GM21786 (cell line): ENCODE results near the gene RPRD1B.

Experiments used
- ATAC-seq: cut with Tn5 transposase; IDR thresholded peaks from one replicate; pipeline ENCODE4 v1.9.1; 2021; ENCODE audit not compliant: unreplicated experiment

RPRD1B gene

DNA sequence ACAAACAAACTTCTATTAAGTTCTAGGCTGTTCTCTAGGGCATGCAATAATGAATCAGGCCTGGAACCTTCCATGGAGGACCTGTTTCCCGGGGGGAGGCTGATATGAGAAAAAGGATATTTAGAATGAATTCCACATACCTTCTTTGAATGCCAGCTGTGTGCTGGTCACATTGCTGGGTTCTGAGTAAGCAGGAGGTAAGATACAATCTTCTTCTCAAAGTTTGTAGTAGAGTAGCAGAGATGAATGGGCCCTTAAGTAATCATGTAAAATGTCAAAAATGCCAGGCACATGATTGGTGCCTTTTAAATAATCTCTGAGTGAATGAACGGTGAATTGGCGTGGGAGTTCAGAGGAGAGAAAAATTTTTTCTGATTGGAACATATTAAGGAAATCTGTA, 84.1 kb downstream of the RPRD1B start:
- no peak for ATAC-seq

DNA sequence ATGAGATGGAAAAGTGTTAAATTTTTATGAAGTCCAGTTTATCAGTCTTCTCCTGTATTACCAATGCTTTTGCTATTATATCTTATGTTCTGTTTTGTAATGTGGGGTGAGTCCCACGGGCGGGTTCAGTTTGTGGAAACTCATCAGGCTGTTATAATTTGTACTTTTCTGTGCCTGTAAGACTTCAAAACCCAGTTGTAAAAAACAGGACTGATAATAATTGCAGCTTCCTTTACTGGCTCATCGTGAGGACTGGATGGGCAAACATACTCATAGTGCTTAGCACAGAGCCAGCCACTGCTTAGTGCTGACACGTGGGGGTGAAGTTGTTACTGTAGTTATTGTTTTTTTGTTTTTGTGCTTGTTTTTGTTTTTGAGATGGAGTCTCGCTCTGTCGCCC, 85.9 kb downstream of the RPRD1B start:
- no peak for ATAC-seq

DNA sequence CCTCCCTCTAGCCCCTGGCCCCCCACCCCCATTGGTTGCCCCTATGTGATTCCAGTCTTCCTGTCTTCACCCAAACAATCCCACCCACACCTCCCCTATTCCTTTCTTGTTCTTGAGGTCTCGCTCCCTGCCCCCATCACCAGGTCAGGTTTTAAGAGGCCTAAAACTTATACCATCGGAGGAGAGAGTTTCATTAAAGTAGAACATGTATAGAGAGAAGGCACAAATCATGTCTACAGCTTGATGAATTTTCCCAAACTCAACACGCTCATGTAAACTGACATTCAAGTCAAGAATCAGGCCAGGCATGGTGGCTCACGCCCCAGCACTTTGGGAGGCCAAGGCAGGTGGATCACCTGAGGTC, 87.1 kb downstream of the RPRD1B start:
- ATAC-seq = no peak

DNA sequence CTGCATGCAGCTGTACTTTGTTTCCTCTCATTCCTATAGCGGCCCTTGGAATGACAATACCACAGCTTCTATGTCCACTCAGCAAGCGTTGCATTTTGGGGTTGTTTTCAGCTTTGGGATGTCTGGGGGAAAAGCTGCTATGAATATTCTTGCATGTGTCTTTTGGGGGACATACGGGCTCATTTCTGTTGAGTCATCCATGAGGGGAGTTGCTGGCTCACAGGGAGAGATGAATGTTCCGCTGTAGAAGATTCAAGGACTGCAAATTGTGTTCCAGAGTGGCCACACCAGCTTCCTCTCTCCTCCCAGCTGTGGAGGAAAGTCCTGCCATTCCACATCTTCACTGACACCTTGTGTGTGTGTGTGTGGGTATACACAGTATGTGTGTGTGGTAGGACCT, 88.2 kb downstream of the RPRD1B start:
- no peak for ATAC-seq

DNA sequence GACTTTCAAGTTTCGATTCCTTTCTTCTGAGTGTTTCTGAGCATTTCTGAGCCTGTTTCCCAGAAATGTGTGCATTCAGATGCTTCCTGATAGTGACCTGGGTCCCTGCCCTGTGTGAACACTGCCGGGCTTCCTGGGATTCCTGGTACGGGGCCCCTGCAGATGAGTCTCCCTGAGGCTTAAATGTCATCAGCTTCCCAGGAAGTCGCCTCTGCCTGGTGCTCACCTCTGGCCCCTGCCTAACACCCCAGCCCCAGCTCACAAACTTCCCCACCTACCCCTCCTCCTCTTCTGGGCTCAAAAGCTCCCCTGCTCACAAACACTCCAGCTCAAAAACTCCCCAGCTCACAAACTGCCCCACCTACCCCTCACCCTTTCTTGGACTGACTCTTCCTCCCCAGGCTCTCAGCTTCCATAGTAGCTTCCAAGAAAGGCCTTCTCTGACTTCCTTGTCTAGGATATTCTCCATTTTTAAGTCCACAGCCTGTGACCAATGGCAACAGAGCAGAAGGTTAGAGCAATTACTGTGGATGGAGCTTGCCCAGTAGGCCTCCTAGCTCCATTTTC, 89.6 kb downstream of the RPRD1B start:
- no peak for ATAC-seq

DNA sequence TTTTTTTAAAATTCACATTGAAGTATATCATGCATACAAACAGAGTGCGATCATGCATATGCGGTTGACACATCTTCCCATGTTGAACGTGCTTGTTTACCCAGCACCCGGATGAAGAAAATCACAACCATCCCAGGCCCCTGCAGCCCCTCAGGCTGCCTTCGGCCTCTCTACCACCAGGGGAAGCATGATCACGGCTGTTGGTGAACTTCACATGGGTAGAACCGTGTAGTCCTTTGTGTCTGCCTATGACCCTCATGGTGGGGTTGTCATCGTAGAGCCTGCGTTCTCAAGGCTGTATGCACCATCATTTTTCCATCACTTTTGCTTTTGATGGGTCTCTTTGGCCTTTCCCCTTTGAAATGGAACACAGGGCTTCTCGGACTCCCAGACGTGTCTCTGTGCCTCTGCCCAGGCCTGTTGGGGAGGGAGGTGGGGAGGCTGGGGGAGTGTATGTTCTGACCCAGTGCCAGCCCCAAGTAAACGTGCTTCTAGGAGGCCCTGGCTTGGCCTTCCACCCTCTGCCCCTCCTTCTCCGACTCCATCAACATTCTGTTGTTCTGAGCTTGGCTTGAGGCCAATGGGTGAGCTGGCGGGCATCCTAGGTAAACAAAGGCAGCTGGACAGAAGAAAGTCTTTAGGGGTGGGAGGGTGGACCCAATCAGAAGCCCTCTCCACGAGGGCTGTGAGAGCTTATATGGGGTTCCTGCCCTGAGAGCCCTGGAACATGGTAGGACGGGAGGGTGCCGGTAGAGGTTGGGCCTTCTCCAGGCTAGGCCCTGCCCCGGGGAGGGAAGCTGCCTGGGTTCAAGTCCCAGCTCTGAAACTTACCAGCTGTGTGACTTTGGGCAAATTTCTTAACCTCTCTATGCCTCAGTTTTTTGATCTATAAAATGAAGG, 91.9 kb downstream of the RPRD1B start:
- ATAC-seq = no peak

DNA sequence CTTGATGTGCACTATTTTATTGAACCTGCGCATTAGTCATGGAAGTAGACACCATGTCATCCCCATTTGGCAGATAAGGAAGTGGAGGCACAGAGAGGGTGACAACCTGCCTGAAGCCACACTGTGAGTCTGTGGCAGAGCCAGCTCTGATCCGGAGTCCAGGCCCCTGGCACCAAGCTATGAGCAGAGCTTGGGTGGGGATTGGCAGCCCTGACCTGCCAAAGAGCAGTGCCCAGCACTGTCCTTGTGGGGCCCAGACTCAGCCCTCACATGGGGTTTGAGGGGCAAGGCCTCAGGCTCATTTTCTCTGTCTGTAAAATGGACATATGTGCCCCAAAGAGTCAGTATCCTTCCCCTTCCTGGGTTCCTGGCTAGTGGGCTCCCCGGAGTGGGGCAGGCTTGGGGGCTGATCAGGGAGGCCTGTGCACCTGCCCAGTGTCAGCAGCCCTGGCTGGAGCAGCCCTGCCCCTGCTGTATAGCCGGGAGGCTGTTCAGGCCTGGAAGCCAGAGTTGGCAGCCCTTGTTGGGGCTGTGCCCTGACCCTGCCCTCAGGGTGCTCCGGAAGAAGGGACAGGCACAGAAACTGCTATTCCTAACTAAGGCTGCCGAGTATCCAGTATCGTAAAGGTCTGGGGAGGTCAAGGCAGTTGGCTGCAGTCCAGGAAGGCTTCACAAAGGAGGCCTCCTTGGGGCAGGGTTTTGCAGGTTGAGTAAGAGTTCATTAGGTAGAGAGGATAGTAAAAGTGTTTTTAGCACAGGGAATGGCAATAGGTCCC, 92.8 kb downstream of the RPRD1B start:
- no peak for ATAC-seq

DNA sequence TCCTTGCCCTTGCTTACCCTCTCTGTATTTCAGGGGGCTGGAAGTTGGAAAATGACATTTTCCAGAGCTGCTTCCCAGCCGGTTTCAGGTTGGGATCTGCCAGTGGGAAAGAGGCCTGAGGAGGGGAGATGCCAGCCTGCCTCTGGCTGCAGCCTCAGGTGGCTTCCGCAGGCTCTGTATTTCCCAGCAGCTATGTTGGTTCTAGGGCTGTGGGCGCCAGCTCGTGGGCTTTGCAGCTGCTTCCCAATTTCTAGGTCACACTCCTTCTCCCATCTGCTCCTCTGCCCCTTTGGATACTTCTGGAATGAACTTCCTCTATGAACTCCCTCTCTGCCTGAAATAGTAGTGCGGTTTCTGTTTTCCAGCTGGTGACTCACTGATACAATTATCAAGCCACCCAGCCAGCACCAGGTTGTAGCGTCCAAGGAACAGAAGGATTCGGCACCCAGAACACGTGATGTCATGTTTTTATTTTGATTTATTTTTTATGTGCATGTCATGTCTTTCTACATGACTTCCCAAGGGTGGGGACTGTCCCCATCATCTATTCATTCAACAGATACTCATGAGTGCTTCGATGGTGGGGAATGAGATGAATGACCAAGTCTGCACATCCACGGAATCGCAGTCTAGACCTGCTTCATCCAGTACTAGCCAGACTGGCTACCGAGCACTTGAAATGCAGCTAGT, 93.5 kb downstream of the RPRD1B start:
- no peak for ATAC-seq

DNA sequence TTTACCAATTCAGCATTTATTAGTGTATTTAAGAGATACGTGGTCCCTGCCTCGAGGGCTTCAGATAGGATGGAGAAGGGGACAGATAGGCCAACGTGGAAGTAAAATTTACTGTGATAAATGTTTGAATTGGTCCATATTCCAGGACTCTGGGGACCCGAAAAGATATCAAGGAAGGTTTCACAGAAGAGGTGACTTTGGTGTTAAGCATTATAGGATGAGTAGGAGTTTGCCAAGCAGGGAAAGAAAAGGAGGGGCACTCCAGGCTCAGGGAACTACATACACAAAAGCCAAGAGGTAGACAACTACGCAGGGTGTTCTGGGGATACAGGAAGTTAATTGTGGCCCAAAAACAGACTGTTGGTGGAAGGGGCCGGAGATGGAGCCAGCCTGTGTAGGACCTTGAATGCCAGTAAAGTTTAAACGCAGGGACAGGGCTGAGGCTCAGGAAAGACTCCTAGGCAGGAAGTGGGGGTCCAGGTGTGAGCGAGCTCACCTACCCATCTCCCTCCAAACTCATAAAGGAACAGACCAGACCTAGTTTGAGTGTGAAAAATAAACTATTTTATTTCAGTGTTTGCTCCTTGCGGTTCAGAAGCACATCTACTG, 94.5 kb downstream of the RPRD1B start:
- no peak for ATAC-seq

DNA sequence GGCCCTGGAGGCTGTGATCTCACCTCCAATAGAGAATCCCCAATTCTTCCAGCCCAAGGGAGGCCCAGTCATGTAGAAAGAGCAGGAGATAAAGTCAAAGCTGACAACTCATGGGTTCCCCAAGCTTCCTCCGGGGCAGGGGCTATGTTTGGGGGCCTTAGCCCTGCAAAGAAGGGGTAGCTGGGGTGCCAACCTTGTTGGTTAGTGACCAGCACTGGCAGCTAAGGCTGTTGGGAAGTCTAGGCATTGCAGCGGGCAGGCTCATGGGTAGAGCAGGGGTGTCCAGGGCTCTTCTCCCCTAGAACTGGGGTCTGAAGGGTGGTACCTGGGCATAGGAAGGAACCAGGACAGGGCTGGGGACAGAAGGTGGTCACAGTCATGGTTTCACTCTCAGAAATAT, 95.1 kb downstream of the RPRD1B start:
- ATAC-seq = no peak

DNA sequence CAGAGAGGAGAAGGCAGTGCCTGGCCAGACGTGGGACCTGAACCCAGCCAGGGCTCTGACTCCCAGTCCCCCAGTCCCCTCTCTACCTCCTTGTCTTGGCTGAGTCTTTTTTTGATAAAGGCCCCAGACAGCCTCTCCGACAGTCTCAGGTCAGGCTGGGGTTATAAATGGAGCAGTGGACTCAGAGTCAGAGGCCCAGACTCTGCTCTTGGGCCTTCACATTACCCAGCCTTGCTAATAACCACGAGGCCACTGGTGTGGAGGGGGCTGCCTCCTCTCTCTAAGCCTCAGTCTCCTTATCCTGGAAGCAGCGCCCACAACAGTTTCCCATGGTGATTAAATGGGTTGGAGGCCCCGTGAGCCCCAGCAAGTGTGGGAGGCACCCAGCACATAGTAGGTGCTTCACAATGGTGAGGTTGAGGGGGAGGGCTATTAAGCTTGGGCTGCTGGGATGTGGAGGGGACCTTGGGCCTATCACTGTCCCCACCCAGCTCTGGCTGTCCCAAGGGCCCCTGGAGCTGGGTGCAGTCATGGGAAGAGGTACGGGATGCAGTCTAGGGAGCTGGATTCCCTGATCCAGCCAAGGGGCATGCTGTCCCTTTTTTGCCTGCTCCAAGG, 95.8 kb downstream of the RPRD1B start:
- no peak for ATAC-seq

DNA sequence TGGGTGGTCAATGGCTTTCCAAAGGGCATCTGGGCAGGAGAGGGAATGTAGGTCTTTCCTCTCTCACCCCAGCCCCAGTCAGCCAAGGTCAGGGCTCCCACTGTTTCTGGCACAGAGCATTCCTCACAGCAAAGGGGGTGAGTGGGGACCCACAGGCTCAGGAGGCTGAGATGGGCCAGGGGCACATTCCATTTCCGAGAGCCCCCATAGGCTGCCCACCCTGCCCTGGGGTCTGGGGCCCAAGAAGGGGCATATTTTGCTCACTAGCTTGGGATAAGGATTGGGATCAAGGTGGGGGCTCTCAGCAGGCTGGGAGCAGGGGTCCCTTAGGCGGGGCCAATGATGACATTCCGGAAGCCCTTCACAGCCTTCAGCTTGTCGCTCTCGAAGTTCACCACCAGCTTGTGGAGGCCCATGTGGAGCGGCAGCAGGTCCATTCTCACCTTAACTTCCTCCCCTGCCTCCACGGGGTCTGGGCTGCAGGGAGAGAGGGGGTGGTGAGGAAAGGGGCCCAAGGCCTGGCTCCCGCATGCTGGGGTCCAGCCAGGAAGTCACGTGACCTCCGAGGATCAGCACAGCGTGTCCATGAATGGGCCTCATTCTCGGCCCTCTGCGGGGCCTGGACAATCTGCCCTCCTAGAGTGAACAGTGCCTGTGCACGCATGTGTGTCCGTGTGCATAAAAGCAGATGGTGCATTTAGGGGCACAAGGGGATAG, 96.5 kb downstream of the RPRD1B start:
- ATAC-seq = no peak

DNA sequence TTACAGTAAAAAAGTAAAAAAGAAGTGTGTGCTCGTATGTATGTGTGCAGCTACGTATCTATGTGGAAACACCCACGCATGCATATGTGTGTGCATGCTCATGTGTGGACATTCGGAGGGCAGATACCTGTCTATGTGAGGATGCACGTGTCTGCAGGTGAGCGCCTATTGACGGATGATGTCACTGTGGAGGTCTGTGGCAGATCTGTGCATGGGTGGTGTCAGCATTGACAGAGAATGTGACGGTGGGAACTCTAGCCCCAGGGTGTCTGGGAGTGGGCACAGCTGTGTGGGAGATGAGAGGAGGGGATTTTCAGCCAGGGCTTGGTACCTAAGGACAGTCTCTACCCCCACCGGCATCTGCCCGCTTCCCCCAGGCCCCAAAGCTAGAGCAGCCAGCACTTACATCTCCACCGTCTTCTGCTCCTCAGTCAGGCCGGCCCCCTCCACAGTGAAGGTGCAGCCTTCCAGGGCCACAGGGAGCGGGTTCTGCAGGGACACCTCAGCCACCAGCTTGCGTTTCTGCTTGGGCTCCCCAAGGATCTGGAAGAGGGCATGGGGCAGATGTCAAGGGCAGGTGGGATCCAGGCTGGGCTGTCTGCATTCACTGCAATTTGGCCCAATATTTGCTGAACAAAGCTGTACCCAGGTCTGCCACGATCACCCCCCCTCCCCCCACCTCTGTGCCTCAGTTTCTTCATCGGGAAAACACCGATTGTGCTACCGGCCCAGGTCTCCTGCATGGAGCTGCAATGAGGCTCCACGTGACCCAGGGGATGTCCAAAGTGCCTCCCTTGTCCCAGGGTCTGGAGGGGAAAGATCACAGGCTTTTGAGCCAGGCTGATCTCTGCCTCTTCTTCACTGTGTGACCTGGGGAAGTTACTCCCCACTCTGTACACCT, 97.4 kb downstream of the RPRD1B start:
- no peak for ATAC-seq

DNA sequence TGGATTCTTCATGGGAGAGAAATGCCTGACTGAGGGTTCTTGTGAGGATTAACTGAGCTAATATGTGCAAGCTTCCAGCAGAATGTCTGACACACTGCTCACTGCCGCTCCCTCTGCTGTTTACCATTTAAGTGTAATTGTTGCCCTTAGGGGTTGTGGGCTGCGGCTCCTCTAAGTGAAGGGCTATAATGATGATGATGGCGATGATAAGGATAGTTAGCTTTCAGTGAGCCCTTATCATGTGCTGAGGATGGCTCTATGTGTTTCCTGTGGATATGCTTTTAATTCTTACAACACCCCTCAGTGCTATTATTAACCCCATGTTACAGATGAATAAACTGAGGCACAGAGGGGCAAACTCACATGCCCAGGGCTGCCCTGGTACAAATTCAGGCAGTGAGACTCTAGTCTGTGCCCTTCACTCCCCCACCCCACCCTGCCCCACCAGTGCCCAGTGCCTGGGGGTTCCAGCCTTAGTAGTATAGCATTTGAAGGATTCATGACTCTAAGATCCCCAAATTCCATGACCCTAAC, 98.1 kb downstream of the RPRD1B start:
- ATAC-seq = no peak

DNA sequence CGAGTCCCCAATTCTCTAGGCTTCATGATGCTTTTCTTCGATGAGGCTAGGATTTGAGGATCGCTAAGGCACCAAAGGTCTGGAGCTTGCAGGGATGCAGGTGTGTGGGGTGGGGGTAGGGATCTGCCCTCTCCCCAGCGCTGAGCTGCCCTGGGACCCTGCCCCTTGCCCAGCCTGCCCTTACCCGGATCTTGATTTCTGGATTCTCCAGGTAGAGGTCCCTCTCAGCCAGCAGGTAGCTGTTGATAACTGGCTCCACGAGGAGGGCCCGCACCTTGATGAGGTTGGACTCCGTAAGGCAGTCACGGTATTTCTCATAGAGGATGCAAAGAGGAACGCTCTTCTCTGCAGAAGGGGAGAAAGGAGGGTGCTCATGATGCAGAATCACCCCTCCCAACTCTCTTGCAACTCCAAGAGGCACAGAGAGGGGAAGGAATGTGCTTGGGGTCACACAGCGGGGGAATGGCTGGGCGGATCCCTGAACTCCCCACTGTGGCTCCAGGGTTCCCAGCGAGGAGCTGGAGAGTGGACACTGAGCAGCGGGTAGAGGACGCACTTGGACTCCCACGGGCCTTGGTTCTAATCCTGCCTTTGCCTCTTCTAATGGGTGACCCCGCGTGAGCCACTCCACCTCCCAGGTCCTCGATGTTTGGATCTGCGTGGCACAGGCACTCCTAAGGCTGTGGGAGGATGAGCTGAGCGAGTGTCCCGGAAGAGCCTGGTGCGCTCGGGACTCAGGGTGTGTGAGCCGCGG, 98.8 kb downstream of the RPRD1B start:
- ATAC-seq = no peak

DNA sequence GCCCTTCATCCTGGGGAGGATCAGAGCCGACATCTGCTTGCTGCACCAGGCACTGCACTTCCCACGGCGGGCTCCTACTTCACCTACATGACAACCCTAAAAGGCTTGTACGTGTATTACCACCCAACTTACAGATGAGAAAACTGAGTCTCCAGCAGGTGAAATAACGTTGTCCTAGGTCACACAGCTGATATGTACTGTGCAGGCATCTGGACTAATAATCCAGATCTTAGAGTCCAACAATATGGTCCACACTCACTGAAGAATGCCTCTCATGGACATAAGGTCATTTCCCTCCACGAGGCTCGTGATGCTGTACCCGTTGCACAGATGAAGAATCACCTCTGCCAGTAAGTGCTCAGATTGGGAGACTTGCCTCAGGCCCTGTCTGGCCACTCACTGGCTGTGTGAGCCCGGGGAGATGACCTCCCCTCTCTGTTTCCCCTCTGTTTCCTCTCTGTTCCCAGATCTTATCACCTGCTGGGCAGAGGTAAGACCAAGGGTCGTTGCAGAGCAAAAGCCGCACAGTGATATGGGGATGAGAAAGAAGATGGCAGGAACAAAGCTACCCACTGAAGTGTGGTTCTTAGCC, 99.5 kb downstream of the RPRD1B start:
- ATAC-seq = no peak

DNA sequence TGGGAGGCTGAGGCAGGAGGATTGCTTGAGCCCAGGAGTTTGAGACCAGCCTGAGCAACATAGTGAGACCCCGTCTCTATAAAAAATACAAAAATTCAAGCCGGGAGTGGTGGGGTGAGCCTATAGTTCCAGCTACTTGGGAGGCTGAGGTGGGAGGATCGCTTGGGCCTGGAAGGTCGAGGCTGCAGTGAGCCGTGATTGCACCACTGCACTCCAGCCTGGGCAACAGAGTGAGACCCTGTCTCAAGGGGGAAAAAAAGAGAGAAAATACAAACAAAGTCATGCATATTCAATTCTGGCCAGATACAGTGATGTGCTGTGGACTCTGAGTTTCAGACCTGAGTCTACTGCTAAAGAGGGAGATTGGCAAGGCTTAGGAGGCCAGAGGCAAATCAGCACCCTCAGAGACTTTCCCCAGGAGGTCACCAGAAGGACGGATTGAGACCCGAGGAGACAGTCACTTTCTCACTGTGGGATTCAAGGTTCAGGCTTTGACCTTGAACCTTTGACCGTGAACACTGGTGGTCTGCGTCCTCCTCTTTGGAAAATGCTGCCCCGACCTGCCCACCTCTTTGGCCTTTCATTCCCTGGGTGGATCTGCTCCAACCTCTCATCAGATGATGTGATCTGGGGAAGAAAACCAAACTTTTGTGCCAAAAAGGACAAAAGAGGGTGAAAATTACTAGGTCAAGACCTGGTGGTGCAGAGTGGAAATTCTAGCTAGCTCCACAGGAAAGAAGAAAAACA, 100.3 kb downstream of the RPRD1B start:
- no peak for ATAC-seq
